Esophagus muscularis mucosa (tissue), 4 donors: Measurements from ENCODE around the gene ITPKB.
A peak's percentile ranks its signal among the peaks of the same experiment; 100 is the strongest.

Experiments
- EP300 ChIP-seq: sonication (generic); formaldehyde crosslinking; IDR thresholded peaks from one replicate; pipeline ENCODE4 v1.6.1; 2017; ENCODE audit warnings: antibody characterized with exemption
- POLR2A ChIP-seq: fragments of 450-650 bp; IDR thresholded peaks from one replicate; pipeline ENCODE4 v1.6.1; 2017; ENCODE audit warnings: antibody characterized with exemption, moderate library complexity, mild to moderate bottlenecking, low read depth
- POLR2AphosphoS5 ChIP-seq, 2 donors: sonication (generic); formaldehyde crosslinking; IDR thresholded peaks; one replicate each; pipeline ENCODE4 v1.6.1; 2017; ENCODE audit warnings: antibody characterized with exemption in 2 of 2
- TF ChIP-seq, protein P1 (sequence below), 3 experiments: fragments of 200-600 bp in 2 of 3; fragments of 450-650 bp in 1 of 3; sonication (generic) in 2 of 3; IDR thresholded peaks; one replicate each; pipeline ENCODE4 v1.5.1; 2017 to 2019; ENCODE audit warnings: antibody characterized with exemption in 3 of 3, mild to moderate bottlenecking in 2 of 3, moderate library complexity in 1 of 3

DNA sequence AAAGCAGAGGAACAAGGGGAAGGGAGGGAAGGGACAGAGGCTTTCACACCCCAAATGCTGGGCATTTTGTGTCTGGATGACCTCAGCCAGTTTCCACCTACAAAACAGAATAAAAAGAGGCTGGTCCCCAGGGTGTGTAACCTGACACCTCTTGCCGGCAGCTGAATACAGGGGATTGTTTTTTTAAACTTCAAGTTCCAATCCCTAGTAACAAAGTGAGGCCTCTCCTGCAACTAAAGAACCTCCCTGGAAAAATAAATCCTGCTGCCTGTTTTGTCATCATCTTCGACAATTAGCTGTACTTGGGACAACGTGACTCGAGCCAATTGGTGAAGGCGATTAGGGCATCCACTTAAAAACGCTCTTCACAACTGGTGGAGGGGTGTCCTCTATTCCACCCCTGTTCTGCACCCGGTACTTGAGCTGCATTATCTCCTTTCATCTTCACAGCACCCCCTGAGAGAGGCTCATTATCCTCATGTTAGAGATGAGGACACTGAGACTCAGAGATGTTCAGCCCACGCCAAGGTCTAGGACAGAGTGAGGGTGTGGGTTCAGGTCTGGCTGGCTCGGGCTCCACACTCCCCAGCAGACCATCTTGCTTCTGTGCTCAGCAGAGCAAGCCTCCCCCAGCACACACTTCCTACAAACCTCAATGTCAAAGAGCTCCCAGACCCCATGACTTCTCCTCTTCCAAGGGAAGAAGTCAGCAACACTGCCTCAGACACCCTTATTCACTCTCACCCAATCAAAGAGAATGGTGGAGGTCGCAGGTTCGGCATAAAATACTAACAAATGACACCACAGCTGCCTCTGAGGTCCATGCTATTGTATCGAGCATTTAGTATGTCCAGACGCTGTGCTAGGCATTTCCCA lies 15.2 kb downstream of the ITPKB start:
- TF ChIP-seq, protein P1, sequence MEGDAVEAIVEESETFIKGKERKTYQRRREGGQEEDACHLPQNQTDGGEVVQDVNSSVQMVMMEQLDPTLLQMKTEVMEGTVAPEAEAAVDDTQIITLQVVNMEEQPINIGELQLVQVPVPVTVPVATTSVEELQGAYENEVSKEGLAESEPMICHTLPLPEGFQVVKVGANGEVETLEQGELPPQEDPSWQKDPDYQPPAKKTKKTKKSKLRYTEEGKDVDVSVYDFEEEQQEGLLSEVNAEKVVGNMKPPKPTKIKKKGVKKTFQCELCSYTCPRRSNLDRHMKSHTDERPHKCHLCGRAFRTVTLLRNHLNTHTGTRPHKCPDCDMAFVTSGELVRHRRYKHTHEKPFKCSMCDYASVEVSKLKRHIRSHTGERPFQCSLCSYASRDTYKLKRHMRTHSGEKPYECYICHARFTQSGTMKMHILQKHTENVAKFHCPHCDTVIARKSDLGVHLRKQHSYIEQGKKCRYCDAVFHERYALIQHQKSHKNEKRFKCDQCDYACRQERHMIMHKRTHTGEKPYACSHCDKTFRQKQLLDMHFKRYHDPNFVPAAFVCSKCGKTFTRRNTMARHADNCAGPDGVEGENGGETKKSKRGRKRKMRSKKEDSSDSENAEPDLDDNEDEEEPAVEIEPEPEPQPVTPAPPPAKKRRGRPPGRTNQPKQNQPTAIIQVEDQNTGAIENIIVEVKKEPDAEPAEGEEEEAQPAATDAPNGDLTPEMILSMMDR (IDR thresholded peaks at IDR 0.05) = no peak
- no peak for TF ChIP-seq EP300
- peak; percentile 34 to 40 for TF ChIP-seq POLR2AphosphoS5 (IDR thresholded peaks at IDR 0.05)
- no peak for TF ChIP-seq POLR2A
